Measurements from ENCODE around the gene ARHGAP15. TPM values are rescaled to one million over a fixed set of nuclear protein-coding genes. Genes with fewer than 3 reads are reported as not detected.

ARHGAP15 gene
- total and polyA plus RNA-seq, 2 experiments from 2014 or later = 0.26 TPM; not detected in 1

DNA sequence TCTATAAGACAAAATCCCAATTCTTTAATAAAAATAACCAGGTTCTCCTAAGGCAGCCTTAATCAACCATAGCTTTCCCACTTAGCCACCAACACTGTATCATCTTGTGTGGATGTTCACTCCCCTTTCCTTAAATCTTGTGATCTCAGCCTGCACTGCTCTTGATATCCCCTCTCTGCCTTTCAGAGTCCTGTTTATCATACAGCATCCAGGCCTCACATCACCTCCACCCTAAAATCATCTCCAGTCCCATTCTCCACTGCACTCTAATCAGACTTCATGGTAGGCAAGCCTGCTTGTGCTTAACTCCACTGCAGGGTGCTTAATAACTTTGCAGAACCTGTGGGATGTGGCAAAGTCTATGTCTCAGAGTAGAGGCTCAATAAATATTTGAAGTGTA, 18.8 kb downstream of the ARHGAP15 start:
- ATAC-seq = no peak
- Histone ChIP-seq H3K79me2 (replicated peaks; ENCODE audit: insufficient read depth) (no peaks in the 10 kb centered on the region), H3K27me3 (ENCODE audit: insufficient read depth) (no peaks in the 10 kb centered on the region), H3K4me2 (no peak overlapping the region), H3K27ac (ENCODE audit: low read depth) (no peak overlapping the region), H3K9me2 (ENCODE audit: insufficient read depth) (0 out of 2 replicates have a peak, but pooled peaks cover 9% of the 10 kb centered on the region), H3K36me3 (ENCODE audit: insufficient read depth) (no peaks in the 10 kb centered on the region), H2AFZ (peak overlapping the region; percentile 40; the same call in 1 of the 2 replicates), H3F3A (replicated peaks; ENCODE audit: low read depth) (no peaks in the 10 kb centered on the region), H3K4me1 (ENCODE audit: insufficient read depth) (no peaks in the 10 kb centered on the region; the same call in 1 of the 2 replicates), H4K20me1 (replicated peaks; ENCODE audit: insufficient read depth) (no peaks in the 10 kb centered on the region), H3K4me3 (no peak overlapping the region)
- H3K27ac Mint-ChIP-seq = no peak overlapping the region
- no peak overlapping the region for H3K4me3 Mint-ChIP-seq
- H3K36me3 Mint-ChIP-seq (ENCODE audit: low read depth) = no peaks in the 10 kb centered on the region
- no peaks in the 10 kb centered on the region for H3K9me3 Mint-ChIP-seq
- TF ChIP-seq EZH2 (IDR thresholded peaks at IDR 0.05; ENCODE audit: low read depth, unreplicated experiment) (no peak), CREB1 (CRISPR knock-in tag; IDR thresholded peaks at IDR 0.05; ENCODE audit: low read depth) (no peak), EZH2phosphoT487 (IDR thresholded peaks at IDR 0.05; ENCODE audit: unreplicated experiment) (no peak), JUNB (IDR thresholded peaks at IDR 0.05; ENCODE audit: unreplicated experiment) (no peak), POLR2AphosphoS5 (IDR thresholded peaks at IDR 0.05; ENCODE audit: low read depth) (no peak), ZNF114 (CRISPR knock-in tag; IDR thresholded peaks at IDR 0.05) (no peak), NANOG (IDR thresholded peaks at IDR 0.05; ENCODE audit: borderline replicate concordance) (no peak), STAT1 (IDR thresholded peaks at IDR 0.05; ENCODE audit: unreplicated experiment) (no peak), ZNF331 (CRISPR knock-in tag; IDR thresholded peaks at IDR 0.05; ENCODE audit: low read depth) (no peak)
- TF ChIP-seq, protein P1, sequence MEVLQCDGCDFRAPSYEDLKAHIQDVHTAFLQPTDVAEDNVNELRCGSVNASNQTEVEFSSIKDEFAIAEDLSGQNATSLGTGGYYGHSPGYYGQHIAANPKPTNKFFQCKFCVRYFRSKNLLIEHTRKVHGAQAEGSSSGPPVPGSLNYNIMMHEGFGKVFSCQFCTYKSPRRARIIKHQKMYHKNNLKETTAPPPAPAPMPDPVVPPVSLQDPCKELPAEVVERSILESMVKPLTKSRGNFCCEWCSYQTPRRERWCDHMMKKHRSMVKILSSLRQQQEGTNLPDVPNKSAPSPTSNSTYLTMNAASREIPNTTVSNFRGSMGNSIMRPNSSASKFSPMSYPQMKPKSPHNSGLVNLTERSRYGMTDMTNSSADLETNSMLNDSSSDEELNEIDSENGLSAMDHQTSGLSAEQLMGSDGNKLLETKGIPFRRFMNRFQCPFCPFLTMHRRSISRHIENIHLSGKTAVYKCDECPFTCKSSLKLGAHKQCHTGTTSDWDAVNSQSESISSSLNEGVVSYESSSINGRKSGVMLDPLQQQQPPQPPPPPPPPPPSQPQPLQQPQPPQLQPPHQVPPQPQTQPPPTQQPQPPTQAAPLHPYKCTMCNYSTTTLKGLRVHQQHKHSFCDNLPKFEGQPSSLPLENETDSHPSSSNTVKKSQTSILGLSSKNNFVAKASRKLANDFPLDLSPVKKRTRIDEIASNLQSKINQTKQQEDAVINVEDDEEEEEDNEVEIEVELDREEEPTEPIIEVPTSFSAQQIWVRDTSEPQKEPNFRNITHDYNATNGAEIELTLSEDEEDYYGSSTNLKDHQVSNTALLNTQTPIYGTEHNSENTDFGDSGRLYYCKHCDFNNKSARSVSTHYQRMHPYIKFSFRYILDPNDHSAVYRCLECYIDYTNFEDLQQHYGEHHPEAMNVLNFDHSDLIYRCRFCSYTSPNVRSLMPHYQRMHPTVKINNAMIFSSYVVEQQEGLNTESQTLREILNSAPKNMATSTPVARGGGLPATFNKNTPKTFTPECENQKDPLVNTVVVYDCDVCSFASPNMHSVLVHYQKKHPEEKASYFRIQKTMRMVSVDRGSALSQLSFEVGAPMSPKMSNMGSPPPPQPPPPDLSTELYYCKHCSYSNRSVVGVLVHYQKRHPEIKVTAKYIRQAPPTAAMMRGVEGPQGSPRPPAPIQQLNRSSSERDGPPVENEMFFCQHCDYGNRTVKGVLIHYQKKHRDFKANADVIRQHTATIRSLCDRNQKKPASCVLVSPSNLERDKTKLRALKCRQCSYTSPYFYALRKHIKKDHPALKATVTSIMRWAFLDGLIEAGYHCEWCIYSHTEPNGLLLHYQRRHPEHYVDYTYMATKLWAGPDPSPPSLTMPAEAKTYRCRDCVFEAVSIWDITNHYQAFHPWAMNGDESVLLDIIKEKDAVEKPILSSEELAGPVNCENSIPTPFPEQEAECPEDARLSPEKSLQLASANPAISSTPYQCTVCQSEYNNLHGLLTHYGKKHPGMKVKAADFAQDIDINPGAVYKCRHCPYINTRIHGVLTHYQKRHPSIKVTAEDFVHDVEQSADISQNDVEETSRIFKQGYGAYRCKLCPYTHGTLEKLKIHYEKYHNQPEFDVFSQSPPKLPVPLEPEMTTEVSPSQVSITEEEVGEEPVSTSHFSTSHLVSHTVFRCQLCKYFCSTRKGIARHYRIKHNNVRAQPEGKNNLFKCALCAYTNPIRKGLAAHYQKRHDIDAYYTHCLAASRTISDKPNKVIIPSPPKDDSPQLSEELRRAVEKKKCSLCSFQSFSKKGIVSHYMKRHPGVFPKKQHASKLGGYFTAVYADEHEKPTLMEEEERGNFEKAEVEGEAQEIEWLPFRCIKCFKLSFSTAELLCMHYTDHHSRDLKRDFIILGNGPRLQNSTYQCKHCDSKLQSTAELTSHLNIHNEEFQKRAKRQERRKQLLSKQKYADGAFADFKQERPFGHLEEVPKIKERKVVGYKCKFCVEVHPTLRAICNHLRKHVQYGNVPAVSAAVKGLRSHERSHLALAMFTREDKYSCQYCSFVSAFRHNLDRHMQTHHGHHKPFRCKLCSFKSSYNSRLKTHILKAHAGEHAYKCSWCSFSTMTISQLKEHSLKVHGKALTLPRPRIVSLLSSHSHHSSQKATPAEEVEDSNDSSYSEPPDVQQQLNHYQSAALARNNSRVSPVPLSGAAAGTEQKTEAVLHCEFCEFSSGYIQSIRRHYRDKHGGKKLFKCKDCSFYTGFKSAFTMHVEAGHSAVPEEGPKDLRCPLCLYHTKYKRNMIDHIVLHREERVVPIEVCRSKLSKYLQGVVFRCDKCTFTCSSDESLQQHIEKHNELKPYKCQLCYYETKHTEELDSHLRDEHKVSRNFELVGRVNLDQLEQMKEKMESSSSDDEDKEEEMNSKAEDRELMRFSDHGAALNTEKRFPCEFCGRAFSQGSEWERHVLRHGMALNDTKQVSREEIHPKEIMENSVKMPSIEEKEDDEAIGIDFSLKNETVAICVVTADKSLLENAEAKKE (CRISPR knock-in tag; IDR thresholded peaks at IDR 0.05) = no peak
- TF ChIP-seq, protein P2, sequence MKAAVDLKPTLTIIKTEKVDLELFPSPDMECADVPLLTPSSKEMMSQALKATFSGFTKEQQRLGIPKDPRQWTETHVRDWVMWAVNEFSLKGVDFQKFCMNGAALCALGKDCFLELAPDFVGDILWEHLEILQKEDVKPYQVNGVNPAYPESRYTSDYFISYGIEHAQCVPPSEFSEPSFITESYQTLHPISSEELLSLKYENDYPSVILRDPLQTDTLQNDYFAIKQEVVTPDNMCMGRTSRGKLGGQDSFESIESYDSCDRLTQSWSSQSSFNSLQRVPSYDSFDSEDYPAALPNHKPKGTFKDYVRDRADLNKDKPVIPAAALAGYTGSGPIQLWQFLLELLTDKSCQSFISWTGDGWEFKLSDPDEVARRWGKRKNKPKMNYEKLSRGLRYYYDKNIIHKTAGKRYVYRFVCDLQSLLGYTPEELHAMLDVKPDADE (IDR thresholded peaks at IDR 0.05) = no peak
- TF ChIP-seq, protein P3, sequence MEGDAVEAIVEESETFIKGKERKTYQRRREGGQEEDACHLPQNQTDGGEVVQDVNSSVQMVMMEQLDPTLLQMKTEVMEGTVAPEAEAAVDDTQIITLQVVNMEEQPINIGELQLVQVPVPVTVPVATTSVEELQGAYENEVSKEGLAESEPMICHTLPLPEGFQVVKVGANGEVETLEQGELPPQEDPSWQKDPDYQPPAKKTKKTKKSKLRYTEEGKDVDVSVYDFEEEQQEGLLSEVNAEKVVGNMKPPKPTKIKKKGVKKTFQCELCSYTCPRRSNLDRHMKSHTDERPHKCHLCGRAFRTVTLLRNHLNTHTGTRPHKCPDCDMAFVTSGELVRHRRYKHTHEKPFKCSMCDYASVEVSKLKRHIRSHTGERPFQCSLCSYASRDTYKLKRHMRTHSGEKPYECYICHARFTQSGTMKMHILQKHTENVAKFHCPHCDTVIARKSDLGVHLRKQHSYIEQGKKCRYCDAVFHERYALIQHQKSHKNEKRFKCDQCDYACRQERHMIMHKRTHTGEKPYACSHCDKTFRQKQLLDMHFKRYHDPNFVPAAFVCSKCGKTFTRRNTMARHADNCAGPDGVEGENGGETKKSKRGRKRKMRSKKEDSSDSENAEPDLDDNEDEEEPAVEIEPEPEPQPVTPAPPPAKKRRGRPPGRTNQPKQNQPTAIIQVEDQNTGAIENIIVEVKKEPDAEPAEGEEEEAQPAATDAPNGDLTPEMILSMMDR (conservative IDR thresholded peaks at IDR 0.05; ENCODE audit: low read depth in 2 of 2) = no peak
- TF ChIP-seq, protein P4, sequence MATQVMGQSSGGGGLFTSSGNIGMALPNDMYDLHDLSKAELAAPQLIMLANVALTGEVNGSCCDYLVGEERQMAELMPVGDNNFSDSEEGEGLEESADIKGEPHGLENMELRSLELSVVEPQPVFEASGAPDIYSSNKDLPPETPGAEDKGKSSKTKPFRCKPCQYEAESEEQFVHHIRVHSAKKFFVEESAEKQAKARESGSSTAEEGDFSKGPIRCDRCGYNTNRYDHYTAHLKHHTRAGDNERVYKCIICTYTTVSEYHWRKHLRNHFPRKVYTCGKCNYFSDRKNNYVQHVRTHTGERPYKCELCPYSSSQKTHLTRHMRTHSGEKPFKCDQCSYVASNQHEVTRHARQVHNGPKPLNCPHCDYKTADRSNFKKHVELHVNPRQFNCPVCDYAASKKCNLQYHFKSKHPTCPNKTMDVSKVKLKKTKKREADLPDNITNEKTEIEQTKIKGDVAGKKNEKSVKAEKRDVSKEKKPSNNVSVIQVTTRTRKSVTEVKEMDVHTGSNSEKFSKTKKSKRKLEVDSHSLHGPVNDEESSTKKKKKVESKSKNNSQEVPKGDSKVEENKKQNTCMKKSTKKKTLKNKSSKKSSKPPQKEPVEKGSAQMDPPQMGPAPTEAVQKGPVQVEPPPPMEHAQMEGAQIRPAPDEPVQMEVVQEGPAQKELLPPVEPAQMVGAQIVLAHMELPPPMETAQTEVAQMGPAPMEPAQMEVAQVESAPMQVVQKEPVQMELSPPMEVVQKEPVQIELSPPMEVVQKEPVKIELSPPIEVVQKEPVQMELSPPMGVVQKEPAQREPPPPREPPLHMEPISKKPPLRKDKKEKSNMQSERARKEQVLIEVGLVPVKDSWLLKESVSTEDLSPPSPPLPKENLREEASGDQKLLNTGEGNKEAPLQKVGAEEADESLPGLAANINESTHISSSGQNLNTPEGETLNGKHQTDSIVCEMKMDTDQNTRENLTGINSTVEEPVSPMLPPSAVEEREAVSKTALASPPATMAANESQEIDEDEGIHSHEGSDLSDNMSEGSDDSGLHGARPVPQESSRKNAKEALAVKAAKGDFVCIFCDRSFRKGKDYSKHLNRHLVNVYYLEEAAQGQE (IDR thresholded peaks at IDR 0.05; ENCODE audit: unreplicated experiment) = no peak
- no peak for DNase-seq (ENCODE audit: low spot score)
- peaks cover 6% of the 10 kb centered on the region for H3K4me1 Mint-ChIP-seq
- H3K27me3 Mint-ChIP-seq (ENCODE audit: insufficient read depth, low read depth, poor library complexity) = peaks cover 2% of the 10 kb centered on the region

Measured in GM23338 (cell line).